ENCODE measurements around the gene NLRP14. TPM values are rescaled to one million over a fixed set of nuclear protein-coding genes. Genes with fewer than 3 reads are reported as not detected.
A peak's percentile ranks its signal among the peaks of the same experiment; 100 is the strongest.

Gene NLRP14, protein sequence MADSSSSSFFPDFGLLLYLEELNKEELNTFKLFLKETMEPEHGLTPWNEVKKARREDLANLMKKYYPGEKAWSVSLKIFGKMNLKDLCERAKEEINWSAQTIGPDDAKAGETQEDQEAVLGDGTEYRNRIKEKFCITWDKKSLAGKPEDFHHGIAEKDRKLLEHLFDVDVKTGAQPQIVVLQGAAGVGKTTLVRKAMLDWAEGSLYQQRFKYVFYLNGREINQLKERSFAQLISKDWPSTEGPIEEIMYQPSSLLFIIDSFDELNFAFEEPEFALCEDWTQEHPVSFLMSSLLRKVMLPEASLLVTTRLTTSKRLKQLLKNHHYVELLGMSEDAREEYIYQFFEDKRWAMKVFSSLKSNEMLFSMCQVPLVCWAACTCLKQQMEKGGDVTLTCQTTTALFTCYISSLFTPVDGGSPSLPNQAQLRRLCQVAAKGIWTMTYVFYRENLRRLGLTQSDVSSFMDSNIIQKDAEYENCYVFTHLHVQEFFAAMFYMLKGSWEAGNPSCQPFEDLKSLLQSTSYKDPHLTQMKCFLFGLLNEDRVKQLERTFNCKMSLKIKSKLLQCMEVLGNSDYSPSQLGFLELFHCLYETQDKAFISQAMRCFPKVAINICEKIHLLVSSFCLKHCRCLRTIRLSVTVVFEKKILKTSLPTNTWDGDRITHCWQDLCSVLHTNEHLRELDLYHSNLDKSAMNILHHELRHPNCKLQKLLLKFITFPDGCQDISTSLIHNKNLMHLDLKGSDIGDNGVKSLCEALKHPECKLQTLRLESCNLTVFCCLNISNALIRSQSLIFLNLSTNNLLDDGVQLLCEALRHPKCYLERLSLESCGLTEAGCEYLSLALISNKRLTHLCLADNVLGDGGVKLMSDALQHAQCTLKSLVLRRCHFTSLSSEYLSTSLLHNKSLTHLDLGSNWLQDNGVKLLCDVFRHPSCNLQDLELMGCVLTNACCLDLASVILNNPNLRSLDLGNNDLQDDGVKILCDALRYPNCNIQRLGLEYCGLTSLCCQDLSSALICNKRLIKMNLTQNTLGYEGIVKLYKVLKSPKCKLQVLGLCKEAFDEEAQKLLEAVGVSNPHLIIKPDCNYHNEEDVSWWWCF
- under 1 TPM in 2 of 4 donors, not detected in 2; 0.11 to 0.15 TPM for total RNA-seq

DNA sequence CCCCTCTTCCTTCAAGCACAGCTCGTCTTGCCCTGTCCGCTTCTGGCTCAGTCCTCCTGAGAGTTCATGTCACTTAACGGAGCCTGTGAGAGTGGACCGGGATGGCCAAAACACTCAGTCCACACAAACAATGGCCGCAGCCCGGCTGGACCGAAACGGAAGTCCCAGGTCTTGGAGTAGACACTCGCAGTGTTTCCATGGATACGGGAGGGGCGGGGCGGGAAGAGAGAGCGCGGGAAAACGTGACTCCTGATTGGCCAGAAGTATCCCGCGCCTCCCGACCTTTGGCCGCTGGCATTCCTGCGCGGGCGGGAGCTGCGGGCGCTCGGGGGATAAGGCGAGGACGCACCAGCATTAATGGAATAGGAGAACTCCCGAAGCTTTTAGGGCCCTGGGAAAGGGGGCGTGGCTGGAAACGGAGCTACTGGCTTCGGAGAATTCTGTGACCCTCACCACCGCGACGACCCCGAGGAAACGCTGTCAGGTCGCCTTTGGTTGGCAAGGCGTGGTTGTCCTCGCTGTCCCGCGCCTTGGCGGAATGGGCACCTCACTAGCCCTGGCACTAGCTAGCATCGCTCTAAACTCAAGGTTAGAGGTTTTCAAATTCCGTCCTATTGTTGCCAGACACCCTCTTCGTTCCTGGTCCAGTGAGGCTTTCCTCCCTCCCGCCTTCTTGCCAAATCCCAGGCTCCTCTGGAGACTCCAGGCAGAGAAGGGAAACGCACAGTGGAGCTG, at the start of gene NLRP14, which contains the start of gene ZNF214:
Gene NLRP14 (plus strand): TSS at position 297 of the 735 bp plus-strand sequence. CDS start 18,108 bp downstream, outside the sequence.
Gene ZNF214 (minus strand): TSS at position 164 of the 735 bp plus-strand sequence. CDS start 17,511 bp downstream, outside the sequence.
- WGBS, 2 donors = 3 to 4% methylated on average over 25 to 41 of the region's 47 CpGs
- H3K9me3 ChIP-seq = no peaks in the 10 kb centered on the region
- DNase-seq = peak; percentile 95 to 96
- H3K4me1 ChIP-seq = peaks cover 3 to 6% of the 10 kb centered on the region in 2 donors
- TF ChIP-seq, protein P1, sequence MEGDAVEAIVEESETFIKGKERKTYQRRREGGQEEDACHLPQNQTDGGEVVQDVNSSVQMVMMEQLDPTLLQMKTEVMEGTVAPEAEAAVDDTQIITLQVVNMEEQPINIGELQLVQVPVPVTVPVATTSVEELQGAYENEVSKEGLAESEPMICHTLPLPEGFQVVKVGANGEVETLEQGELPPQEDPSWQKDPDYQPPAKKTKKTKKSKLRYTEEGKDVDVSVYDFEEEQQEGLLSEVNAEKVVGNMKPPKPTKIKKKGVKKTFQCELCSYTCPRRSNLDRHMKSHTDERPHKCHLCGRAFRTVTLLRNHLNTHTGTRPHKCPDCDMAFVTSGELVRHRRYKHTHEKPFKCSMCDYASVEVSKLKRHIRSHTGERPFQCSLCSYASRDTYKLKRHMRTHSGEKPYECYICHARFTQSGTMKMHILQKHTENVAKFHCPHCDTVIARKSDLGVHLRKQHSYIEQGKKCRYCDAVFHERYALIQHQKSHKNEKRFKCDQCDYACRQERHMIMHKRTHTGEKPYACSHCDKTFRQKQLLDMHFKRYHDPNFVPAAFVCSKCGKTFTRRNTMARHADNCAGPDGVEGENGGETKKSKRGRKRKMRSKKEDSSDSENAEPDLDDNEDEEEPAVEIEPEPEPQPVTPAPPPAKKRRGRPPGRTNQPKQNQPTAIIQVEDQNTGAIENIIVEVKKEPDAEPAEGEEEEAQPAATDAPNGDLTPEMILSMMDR (IDR thresholded peaks at IDR 0.05) = no peak
- peak in 1 of 2 donors; percentile 24 for TF ChIP-seq POLR2A (IDR thresholded peaks at IDR 0.05)
- no peaks in the 10 kb centered on the region for H3K27me3 ChIP-seq
- peak within 1 kb of the TSS; percentile 11 to 62 (median 32) for H3K27ac ChIP-seq
- peak within 1 kb of the TSS; percentile 53 to 89 (median 62) for H3K4me3 ChIP-seq (replicated peaks in 1 of 3)
- intact Hi-C loops (cut with DNase I) = no loop called here
- H3K36me3 ChIP-seq = no peaks in the 10 kb centered on the region

GRCh38 chr11:6979365-6979764, 40.9 kb upstream of the NLRP14 start:
- DNase-seq = no peak
- H3K36me3 ChIP-seq = no peaks in the 10 kb centered on the region
- H3K27ac ChIP-seq = no peak overlapping the region
- whole genome bisulfite sequencing, 2 donors = 83 to 86% methylated on average over 2 of the region's 2 CpGs
- TF ChIP-seq POLR2A (IDR thresholded peaks at IDR 0.05) = no peak
- TF ChIP-seq, protein P1 (IDR thresholded peaks at IDR 0.05) = no peak
- H3K27me3 ChIP-seq = no peaks in the 10 kb centered on the region
- H3K4me1 ChIP-seq = no peaks in the 10 kb centered on the region
- intact Hi-C loops (cut with DNase I) = no loop called here
- no peak overlapping the region for H3K4me3 ChIP-seq (replicated peaks in 1 of 3)
- H3K9me3 ChIP-seq = no peaks in the 10 kb centered on the region

- no peaks in the 10 kb centered on the region for H3K9me3 ChIP-seq
- H3K36me3 ChIP-seq = no peaks in the 10 kb centered on the region
- no peaks in the 10 kb centered on the region for H3K4me1 ChIP-seq
- H3K27ac ChIP-seq = no peak overlapping the region
- H3K4me3 ChIP-seq (replicated peaks in 1 of 3) = no peak overlapping the region
- intact Hi-C loops (cut with DNase I) = no loop called here
- no peak for TF ChIP-seq POLR2A (IDR thresholded peaks at IDR 0.05)
- TF ChIP-seq, protein P1 (IDR thresholded peaks at IDR 0.05) = no peak
- WGBS, 2 donors = 76 to 80% methylated on average over 1 of the region's 1 CpG
- no peak for DNase-seq
- no peaks in the 10 kb centered on the region for H3K27me3 ChIP-seq
These were observed 33.8 kb upstream of the NLRP14 start for GRCh38 chr11:6986487-6986886.

GRCh38 chr11:6988506-6988905, 31.8 kb upstream of the NLRP14 start:
- Histone ChIP-seq H3K4me1 (no peaks in the 10 kb centered on the region), H3K4me3 (replicated peaks in 1 of 3) (no peak overlapping the region), H3K36me3 (no peaks in the 10 kb centered on the region), H3K9me3 (no peaks in the 10 kb centered on the region), H3K27ac (no peak overlapping the region), H3K27me3 (no peaks in the 10 kb centered on the region)
- intact Hi-C loops (cut with DNase I) = no loop called here
- TF ChIP-seq POLR2A (IDR thresholded peaks at IDR 0.05) = no peak
- TF ChIP-seq, protein P1 (IDR thresholded peaks at IDR 0.05) = no peak
- no peak for DNase-seq

Measured in thyroid gland (tissue), 4 donors.